ELF-1 (cell line): ENCODE results near the gene LENG9.

Experiments
- DNase-seq: peaks from one replicate; pipeline ENCODE4 v3.0.0-alpha.2; 2016; ENCODE audit warnings: low read depth, low spot score

The LENG9 gene

DNA sequence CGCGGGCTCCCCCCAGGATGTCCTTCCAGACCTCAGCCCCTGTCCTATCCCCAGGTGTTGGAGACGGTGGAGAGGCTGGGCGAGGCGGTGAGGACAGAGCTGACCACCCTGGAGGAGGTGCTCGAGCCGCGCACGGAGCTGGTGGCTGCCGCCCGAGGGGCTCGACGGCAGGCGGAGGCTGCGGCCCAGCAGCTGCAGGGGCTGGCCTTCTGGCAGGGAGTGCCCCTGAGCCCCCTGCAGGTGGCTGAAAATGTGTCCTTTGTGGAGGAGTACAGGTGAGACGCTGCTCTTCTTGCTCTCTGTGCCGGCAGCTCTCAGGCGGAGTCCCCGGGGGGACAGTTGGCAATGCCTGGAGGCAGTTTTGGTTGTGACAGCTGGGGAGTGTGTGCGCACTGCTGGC lies 41.4 kb downstream of the LENG9 start:
- DNase-seq = peak; percentile 74

DNA sequence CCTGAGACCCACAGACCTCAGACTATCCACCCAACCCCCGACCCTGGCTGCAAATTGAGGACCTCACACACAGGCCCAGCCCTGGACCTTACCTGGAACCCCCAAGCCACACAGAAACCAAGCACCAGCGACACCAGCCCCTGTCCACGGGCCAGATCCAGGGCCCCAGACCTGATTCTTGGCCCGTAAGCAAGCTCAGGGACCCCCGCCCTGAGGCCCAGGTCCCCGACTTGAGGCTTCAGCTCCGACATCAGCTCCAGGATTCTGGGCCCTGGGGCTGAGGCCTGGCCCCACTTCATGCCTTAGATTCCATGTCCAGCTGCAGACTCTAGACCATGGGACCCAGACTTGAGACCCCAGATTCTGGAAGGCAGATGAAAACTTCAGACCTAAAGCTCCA lies 42.1 kb downstream of the LENG9 start:
- DNase-seq = peak; percentile 42

DNA sequence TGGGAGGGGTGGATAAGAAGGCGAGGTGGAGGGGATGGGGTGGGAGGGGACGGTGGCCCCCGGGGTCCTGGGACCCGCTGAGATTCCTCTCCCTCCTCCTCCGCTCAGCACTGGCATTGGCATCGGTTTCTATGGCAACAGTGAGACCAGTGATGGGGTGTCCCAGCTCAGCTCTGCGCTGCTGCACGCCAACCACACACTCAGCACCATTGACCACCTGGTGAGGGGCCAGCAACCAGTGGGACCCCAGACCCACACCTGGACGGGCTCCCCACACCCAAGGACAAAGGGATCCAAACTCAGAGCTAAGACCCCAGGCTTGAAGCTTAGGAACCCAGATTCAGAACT lies 42.4 kb downstream of the LENG9 start:
- DNase-seq = no peak

DNA sequence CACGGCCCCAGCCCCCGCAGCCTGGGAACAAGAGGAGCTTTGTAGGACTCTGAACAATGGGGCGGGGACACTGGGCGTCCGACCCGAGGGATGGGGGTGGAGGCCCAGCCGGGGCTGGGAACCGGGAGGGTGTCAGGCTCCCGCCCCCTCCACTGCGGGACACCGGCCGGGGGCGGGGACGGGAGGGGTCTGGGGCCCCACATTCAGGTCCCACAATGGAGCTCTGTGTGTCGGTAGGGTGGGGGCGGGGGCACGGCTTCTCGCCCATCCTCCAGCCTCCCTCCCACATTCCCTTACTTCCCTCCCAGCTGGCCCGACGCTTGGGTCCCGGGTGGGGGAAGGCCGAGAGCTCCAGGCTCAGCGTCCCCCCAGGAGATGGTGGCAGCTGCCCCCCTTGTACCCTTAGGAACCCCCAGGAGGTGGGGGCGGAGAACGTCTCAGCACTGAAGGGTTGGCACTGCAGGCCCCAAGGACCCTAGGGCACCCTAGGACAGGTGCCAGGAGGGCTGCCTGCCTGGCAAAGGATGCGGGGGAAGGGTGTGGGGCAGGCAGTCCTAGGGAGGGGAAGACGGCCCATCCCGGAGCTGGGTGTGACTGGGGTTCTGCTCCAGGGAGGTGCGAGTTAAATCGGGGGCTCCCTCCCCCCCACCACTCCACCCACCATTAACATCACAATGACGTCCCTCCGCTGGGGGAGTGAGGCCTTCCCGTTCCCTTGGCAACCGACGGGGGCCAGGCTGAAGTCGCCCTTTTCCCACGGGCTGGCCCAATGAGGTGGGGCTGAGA lies 43.0 kb downstream of the LENG9 start:
- DNase-seq = peak; percentile 79

DNA sequence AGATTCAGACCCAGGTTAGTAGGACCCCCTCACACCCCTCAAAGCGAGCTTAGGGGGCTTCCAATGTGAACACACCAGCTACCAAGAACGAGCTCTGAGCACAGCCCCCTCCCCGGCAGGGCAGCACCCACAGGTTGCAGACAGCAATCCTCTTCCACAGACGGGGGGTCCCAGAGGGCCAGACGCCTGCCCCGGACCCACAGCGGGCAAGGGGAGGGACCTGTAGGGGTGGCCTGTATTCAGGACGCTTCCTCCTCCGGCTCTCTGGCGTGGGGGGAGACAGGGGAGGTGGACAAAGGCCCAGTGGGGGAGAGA lies 43.6 kb downstream of the LENG9 start:
- no peak for DNase-seq

DNA sequence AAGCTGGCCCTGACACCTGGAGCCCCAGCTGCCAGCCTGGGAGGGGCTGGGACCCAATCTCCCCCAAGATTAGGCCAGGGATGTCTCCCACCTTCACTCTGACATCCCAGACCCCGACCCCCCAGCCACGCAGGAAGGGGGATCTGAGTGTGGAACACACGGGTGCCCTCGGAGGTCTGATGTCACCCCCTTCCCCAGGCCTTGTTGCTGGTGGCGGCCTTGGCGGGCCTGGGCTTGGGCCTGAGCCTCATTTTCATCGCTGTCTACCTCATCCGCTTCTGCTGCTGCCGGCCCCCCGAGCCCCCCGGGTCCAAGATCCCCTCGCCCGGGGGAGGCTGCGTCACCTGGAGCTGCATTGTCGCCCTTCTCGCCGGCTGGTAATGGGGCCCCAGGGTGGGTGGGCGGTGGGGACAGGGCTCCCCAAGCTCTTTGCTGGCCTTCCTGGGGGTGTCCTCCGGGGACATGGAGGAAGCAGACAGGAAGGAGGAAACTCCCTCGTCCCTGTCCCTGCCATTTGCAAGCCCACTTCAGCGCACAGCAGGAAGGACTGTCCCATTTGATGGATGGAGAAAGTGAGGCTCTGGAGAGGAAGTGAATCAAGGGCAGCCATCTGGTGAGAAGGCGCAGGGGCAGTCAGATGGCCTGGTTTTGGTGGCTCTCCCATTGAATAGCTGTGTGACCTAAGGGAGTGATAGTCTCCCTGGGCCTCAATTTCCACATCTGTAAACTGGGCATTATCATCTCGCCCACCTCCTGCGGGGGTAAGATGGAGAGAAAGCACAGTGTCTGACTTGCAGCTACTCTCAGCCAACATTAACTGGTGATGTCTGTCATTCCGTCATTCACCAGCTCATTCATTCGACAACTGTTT lies 44.4 kb downstream of the LENG9 start:
- peak; percentile 14 for DNase-seq

DNA sequence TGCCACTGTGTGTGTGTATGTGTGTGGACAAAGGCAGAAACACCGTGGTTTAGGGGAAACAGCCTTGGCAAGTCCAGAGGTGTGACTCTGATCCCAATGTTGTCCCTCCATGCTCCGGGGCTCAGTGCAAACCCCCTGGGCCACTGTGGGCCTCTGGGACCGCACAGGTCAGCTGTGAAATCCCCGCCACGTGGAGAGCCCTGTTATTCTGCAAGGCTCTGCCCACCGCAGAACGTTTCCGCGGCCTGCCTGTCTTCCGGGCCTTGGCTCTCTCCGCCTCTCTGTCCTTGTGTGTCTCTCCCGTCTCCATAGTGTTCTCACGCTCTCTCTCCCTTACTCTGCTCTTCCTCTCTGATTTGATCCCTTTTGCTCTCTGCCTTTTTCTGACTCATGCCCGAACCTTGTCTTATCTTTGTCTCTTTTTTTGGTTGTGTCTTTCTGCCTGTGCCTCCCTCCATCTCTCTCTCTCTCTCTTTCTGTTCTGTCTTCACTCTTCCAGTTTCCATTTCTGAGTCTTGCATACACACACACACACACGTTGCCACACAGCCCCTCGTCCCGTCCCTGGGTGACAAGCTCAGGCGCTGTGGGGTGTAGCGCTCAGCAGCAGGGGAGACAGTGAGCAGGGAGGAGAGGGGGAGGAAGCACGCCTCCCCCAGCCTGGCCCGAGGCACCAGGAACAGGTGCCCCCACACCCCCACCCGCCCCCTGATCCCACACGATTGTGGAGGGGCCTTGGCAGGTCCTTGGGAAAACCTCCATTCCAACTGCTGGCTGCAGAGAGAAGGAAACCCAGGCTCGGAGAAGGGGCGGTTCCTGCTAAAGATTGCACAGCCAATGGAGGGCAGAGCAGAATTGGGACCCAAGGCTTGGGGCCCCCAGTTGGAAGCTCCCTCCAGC lies 45.3 kb downstream of the LENG9 start:
- peak; percentile 30 for DNase-seq

DNA sequence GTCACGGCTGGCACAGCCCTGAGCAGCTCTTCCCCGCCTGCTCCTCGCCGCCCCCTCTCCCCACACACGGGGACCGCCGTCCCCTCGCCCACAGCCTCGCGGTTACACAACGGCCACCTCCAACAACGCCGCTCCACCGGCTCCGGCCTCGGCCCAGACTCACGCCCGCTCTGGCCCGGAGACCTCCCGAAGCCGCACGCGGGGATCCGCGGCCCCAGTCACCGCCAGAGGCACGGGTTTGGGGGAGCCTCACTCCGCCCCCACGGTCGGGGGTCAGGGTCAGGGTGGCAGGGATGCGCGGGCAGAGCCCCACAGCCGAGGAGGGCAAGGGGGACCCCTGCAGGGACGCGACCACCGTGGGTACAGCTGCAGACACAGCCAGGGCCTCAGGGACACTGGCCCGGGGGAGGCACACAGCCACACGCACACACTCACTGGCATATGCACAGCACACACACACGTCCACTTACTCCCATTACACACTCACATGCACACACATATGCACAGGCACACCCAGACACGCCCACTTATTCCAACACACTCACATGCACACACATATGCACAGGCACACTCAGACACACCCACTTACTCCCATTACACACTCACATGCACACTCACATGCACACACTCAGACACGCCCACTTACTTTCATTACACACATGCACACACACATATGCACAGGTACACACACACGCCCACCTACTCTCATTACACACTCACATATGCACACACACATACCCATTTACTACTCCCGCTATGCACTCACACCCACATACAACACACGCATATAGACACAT lies 46.7 kb downstream of the LENG9 start:
- no peak for DNase-seq

DNA sequence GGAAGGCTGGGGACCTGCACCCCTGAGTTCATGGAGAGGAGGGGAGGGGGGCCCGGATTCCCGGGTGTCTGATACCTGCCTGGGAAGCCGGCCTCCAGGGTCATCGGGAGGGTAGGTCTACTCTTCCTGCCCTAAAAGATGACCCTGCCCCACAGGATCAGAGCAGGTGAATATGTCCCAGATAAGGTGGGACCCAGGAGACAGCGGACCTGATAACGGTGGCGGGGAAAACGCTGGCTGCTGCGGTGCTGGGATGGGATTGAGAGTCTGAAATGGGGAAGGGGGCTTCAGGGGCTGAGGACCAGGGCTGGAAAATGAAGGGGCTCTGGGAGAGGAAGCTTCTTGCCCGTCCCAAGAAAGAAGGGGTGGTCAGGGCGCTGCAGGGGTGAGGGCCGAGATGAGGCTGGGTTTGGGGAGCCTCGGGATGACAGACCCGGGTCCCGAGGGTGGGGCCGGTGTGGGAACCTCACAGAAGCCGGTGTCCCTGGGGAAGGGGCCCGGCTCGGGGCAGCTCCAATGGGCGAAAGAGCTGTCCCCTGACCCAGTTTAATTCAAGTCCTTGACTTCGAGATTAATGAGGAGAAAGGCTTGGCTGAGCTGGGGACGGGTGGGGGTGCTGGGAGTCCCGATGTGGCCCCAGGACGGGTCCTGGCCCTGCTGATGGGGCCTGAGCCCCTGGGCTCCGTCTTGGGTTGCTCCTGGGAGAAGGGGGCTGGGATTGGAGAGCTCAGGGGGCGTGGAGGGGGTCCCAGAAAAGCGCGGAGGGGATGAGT lies 47.5 kb downstream of the LENG9 start:
- DNase-seq = peak; percentile 4

DNA sequence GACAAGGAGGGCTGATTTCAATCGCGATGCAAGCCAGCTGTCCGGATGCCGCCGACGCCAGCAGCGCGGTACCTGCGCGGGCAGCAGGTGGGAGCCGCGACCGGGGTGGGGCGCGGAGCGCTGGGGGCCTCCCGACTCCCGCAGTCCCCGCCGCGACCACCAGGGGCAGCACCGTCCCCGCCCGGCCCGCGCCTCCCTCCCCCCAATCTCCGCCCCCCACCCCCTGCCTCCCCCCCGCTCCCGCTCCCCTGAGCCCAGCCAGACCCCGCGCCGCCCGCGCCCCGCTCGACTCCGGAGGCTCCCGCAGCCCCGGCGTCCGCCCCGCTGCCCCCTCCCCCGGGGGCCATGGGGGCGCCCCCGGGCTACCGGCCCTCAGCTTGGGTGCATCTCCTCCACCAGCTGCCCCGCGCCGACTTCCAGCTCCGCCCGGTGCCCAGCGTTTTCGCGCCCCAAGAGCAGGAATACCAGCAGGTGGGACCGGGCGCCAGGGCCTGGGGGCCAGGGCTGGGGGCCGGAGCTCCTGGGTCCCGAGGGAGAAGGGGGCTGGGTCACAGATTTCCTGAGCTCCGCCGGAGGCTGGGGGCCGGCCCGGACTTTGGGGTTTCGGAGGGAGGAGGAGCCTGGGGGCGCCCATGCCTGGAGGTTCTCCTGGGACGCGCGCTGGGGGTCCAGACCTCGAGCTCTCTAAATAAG lies 48.2 kb downstream of the LENG9 start, which contains the start of gene TTYH1:
TSS of gene TTYH1 (plus strand) at position 257 of the 693 bp plus-strand sequence. CDS start at position 346, 89 bp downstream.
- peak; percentile 24 for DNase-seq

DNA sequence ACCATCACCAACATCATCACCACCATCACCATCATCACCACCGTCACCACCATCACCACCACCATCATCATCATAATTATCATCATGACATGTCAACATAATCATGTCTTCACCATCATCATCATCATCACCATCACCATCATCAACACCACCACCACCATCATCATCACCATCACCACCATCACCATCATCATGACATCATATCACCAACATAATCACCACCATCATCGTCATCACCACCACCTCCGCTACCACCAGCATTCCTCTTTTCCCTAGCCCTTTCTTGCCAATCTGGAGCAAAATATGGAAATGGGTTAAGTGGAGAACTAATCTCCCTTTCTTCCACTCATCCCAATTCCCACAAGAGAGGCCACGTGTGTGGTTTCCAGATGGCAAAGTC lies 49.4 kb downstream of the LENG9 start:
- DNase-seq = no peak

DNA sequence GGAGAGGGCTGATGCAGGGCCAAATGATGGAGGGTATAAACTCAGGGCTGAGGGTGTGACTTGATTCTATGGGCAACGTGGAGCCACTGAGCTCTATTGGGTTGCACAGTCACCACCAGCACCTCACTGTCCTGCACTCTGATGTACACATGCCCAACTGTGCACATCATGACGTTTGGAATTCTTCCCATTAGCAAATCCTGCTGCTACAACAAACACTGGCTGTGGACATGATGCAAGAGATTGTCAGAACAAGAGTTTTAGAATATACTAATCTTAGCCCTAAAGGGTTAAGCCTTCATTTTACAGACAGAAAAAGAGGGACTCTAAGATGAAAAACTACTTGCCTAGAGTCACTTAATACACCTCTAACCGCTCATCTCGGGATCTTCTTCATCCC lies 50.7 kb downstream of the LENG9 start:
- no peak for DNase-seq
